Panc1 (cell line): ENCODE data around the gene MAGEC2. TPM values are rescaled to one million over a fixed set of nuclear protein-coding genes. Genes with fewer than 3 reads are reported as not detected.

Source experiments
- ATAC-seq: fragments of 200-7000 bp; cut with Tn5 transposase; 2 replicates; pipeline ENCODE4 v1.9.1; 2020; ENCODE audit warnings: mild to moderate bottlenecking, moderate library complexity
- BruUV-seq: library from RNA; stranded (reverse); fragments of 400-500 nt; replicated peaks from 2 replicates; lab custom pipeline; 2021; lab: Mats Ljungman, UMichigan
- CTCF ChIA-PET: fragments of 300-600 bp; sonication (Branson Sonifier 250); formaldehyde crosslinking; loops from one replicate; lab custom pipeline; 2022; ENCODE audit warnings: antibody characterized with exemption; lab: Charles Lee
- POLR2A ChIA-PET: fragments of 300-600 bp; sonication (Branson Sonifier 250); formaldehyde crosslinking; loops from one replicate; lab custom pipeline; 2022; ENCODE audit warnings: antibody characterized with exemption; lab: Charles Lee
- DNase-seq: peaks from one replicate; pipeline ENCODE4 v3.0.0-alpha.2; 2010; ENCODE audit warnings: low read depth, low spot score
- H3K27ac ChIP-seq: 2 replicates; pipeline ENCODE4 v1.5.1; 2011; ENCODE audit warnings: mild to moderate bottlenecking, low read length, inconsistent platforms
- H3K27me3 ChIP-seq: fragments of 200-500 bp; sonication (Bioruptor generic); 2 replicates; pipeline ENCODE4 v1.6.0; 2014; ENCODE audit warnings: low read length, inconsistent platforms; ENCODE audit not compliant: control insufficient read depth, insufficient read depth
- H3K36me3 ChIP-seq: fragments of 200-500 bp; sonication (Bioruptor generic); 2 replicates; pipeline ENCODE4 v1.5.1; 2014; ENCODE audit warnings: inconsistent platforms, mild to moderate bottlenecking, low read length, moderate library complexity; ENCODE audit not compliant: control insufficient read depth, insufficient read depth
- H3K4me1 ChIP-seq: 2 replicates; pipeline ENCODE4 v1.5.1; 2011; ENCODE audit warnings: inconsistent platforms, mild to moderate bottlenecking, low read length, moderate library complexity; ENCODE audit not compliant: control insufficient read depth, insufficient read depth
- H3K4me3 ChIP-seq, 2 experiments: 2 replicates each; pipeline ENCODE4 v1.5.1; 2011 to 2012; ENCODE audit warnings: low read depth in 2 of 2, low read length in 2 of 2, mild to moderate bottlenecking in 2 of 2, inconsistent platforms in 1 of 2, moderate library complexity in 1 of 2
- H3K9me3 ChIP-seq: fragments of 200-500 bp; sonication (Bioruptor generic); 2 replicates; pipeline ENCODE4 v1.5.1; 2014; ENCODE audit warnings: low read depth, mild to moderate bottlenecking, inconsistent platforms, low read length, moderate library complexity; ENCODE audit not compliant: control insufficient read depth, insufficient read depth
- CTCF ChIP-seq: fragments of 450-650 bp; IDR thresholded peaks from 2 replicates; pipeline ENCODE4 v1.5.1; 2017; ENCODE audit warnings: mild to moderate bottlenecking
- POLR2AphosphoS5 ChIP-seq: IDR thresholded peaks from 2 replicates; pipeline ENCODE4 v1.6.1; 2012; ENCODE audit warnings: mild to moderate bottlenecking, low read depth, low read length, moderate library complexity
- REST ChIP-seq, 2 experiments: IDR thresholded peaks; 2 replicates each; pipeline ENCODE4 v1.6.1; 2011 to 2012; ENCODE audit warnings: low read depth in 2 of 2, control low read depth in 1 of 2, low read length in 1 of 2, mild to moderate bottlenecking in 1 of 2, moderate library complexity in 1 of 2; ENCODE audit not compliant: insufficient read depth in 1 of 2
- SIN3A ChIP-seq: IDR thresholded peaks from 2 replicates; pipeline ENCODE4 v1.6.1; 2012; ENCODE audit warnings: low read depth, mild to moderate bottlenecking, low read length, moderate library complexity, borderline replicate concordance; ENCODE audit not compliant: insufficient read depth
- TCF7L2 ChIP-seq: IDR thresholded peaks from 2 replicates; pipeline ENCODE4 v1.6.1; 2011; ENCODE audit warnings: mild to moderate bottlenecking, low read depth, low read length, inconsistent platforms
- in situ Hi-C: cut with HindIII; loops from 2 replicates; pipeline ENCODE4 v1.10.0; 2016; ENCODE audit warnings: low sequenced_read_pairs, low pct_unique_long_range_greater_than_20kb
- intact Hi-C: fragments of 100-400 bp; cut with micrococcal nuclease; formaldehyde crosslinking; loops from one replicate; pipeline ENCODE4 v1.10.0; 2022; ENCODE audit not compliant: unreplicated experiment
- total RNA-seq: library from RNA; stranded (reverse); gene quantifications from one replicate; pipeline ENCODE4 v1.2.1, GENCODE V29; 2021; ENCODE audit not compliant: unreplicated experiment

MAGEC2 gene
- total RNA-seq, 1 experiment from 2014 or later, result not detected

GRCh38 chrX:142186103-142186502, 19.0 kb downstream of the MAGEC2 start:
- TF ChIP-seq REST (IDR thresholded peaks at IDR 0.05; ENCODE audit: insufficient read depth in 1 of 2, low read depth in 2 of 2, low read length in 1 of 2) (no peak), POLR2AphosphoS5 (no peak)
- Histone ChIP-seq H3K9me3 (no peaks in the 10 kb centered on the region), H3K27ac (no peak overlapping the region), H3K4me3 (no peak overlapping the region), H3K27me3 (no peaks in the 10 kb centered on the region), H3K36me3 (no peaks in the 10 kb centered on the region), H3K4me1 (no peaks in the 10 kb centered on the region)
- in situ Hi-C loops (no loop called here), intact Hi-C loops (no loop called here)
- DNase-seq (no peak), ATAC-seq (no peak)
- BruUV-seq, result no TSS peak
- ChIA-PET CTCF (no interaction called here), POLR2A (no interaction called here)

- ChIA-PET POLR2A (no interaction called here), CTCF (no interaction called here)
- no peaks in the 10 kb centered on the region for H3K36me3 ChIP-seq
- no peak overlapping the region for H3K27ac ChIP-seq
- BruUV-seq, result no TSS peak
- H3K27me3 ChIP-seq, result no peaks in the 10 kb centered on the region
- intact Hi-C loops (no loop called here), in situ Hi-C loops (no loop called here)
- H3K9me3 ChIP-seq, result no peaks in the 10 kb centered on the region
- H3K4me3 ChIP-seq, result no peak overlapping the region
- DNase-seq (no peak), ATAC-seq (no peak)
- TF ChIP-seq CTCF, result no peak
- TF ChIP-seq TCF7L2, result no peak
- TF ChIP-seq SIN3A, result no peak
- no peak for TF ChIP-seq REST (IDR thresholded peaks at IDR 0.05; ENCODE audit: insufficient read depth in 1 of 2, low read depth in 2 of 2, low read length in 1 of 2)
- TF ChIP-seq POLR2AphosphoS5, result no peak
- H3K4me1 ChIP-seq, result no peaks in the 10 kb centered on the region
These were observed 20.1 kb downstream of the MAGEC2 start for GRCh38 chrX:142184756-142185602.
